T-helper 1 cell treated with Interleukin-12 subunit alpha and Interleukin-12 subunit beta and Interleukin-4 antibody, amounts not matched to agents 30 μg/mL and 1 μg/mL, for 36 hours (primary cell): ENCODE results near the gene CAPN5.

Source experiments
- H3K27ac Mint-ChIP-seq: one replicate; pipeline ENCODE4 v1.8.0; 2021; ENCODE audit warnings: mild to moderate bottlenecking, mixed read lengths
- H3K27me3 Mint-ChIP-seq: one replicate; pipeline ENCODE4 v1.8.0; 2021; ENCODE audit warnings: low read depth, mixed read lengths
- H3K36me3 Mint-ChIP-seq: one replicate; pipeline ENCODE4 v1.8.0; 2021; ENCODE audit warnings: low read depth, mixed read lengths
- H3K4me1 Mint-ChIP-seq: one replicate; pipeline ENCODE4 v1.8.0; 2021; ENCODE audit warnings: low read depth, mixed read lengths
- H3K4me3 Mint-ChIP-seq: one replicate; pipeline ENCODE4 v1.8.0; 2021; ENCODE audit warnings: mild to moderate bottlenecking, moderate library complexity, mixed read lengths
- H3K9me3 Mint-ChIP-seq: one replicate; pipeline ENCODE4 v1.8.0; 2021; ENCODE audit warnings: mixed read lengths

Gene CAPN5

DNA sequence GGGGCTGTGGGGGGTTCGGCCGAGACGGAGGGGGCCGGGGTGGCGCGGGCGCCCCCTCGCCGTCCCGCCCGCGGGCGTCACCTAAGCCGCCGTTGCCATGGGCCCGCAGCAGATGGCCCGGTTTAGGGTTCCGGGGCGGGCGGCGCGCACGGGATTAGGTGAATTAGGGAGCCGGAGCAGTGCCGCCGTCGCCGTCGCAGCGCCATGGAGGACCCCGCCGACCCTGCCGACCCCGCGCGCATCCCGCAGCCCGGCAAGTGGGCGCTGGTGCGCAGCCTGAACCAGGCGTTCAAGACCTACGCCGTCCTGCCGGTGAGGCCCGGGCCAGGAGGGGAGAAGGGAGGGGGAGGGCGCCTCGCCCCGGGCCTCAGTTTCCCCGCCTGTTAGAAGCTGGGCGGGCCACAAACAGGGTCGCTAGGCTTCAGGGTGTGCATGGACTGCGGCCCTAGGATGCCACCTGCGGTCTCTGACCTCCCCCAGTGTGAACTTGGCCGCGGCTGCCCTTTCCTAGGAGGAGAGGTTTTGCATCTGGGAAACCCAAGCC is 71.4 kb downstream of the CAPN5 start:
- no peak overlapping the region for H3K4me3 Mint-ChIP-seq
- H3K27ac Mint-ChIP-seq = no peak overlapping the region
- peaks cover 10% of the 10 kb centered on the region for H3K4me1 Mint-ChIP-seq
- H3K9me3 Mint-ChIP-seq = no peaks in the 10 kb centered on the region
- peaks cover 48% of the 10 kb centered on the region for H3K27me3 Mint-ChIP-seq
- no peaks in the 10 kb centered on the region for H3K36me3 Mint-ChIP-seq

DNA sequence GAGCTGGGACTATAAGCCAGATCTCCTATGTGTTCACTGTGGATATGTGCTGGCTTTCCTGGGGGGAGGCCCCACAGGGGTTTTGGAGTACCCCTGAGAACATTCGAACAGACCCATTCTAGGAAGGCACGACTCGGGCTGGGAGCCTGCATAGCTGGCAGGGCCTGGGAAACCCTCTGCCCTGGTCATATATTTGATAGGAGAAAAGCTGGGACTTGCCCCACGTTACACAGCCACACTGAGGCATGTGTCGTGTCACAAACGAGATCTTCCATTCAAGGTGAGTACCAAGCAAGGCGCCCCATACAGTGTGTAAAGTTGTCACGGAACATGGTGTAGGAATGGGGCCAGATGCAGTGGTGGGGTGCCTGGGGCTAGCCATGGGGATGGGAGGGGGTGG is 72.4 kb downstream of the CAPN5 start:
- no peaks in the 10 kb centered on the region for H3K9me3 Mint-ChIP-seq
- peaks cover 10% of the 10 kb centered on the region for H3K4me1 Mint-ChIP-seq
- peaks cover 47% of the 10 kb centered on the region for H3K27me3 Mint-ChIP-seq
- H3K27ac Mint-ChIP-seq = no peak overlapping the region
- no peak overlapping the region for H3K4me3 Mint-ChIP-seq
- H3K36me3 Mint-ChIP-seq = no peaks in the 10 kb centered on the region

DNA sequence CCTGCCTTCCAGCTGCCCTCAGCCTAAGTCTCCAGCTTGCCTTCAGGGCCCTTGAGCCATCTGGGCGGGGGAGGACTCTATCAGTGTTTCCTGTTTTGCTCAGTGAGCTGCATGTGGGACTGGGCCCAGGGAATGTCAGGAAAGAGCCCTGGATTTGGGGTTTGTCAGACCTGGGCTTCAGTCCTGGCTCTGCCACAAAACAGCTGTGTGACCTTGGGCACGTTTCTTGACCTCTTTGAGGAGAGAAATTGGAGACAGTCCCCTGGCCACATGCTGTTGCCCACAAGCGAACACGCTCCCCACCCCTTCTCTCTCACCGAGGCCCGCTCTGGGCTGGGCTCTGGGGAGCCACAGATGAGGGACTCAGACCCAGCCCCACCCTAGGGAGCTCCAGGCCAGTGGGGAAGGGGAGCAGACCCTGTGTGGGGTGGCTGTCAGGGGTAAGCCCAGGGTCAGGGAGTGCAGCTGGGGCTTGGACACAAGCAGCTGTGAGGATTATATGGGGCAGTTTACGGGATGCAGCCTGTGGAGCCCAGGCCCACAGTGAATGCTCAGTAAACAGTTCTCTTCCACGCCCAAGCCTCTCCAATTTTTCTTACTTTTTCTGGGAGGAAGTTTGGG is 73.6 kb downstream of the CAPN5 start:
- no peak overlapping the region for H3K4me3 Mint-ChIP-seq
- no peak overlapping the region for H3K27ac Mint-ChIP-seq
- peaks cover 47% of the 10 kb centered on the region for H3K27me3 Mint-ChIP-seq
- no peaks in the 10 kb centered on the region for H3K9me3 Mint-ChIP-seq
- no peaks in the 10 kb centered on the region for H3K36me3 Mint-ChIP-seq
- peaks cover 10% of the 10 kb centered on the region for H3K4me1 Mint-ChIP-seq

DNA sequence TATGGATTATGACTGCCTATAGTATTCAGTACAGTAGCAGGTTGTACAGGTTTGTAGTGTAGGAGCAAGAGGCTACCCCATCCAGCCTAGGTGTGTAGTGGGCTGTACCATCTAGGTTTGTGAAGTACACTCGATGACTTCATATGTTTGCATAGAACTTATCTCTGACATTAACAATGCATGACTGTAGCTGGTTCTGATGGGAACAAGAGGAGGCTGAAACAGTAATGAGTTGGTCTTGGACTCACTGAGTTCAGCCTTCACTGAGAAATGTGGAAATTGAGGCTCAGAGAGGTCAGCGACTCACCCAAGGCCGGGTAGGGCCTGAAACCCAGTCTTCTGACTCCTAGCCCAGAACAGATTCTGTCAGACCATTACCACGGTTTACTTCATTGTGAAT is 74.3 kb downstream of the CAPN5 start:
- Mint-ChIP-seq H3K36me3 (no peaks in the 10 kb centered on the region), H3K27ac (no peak overlapping the region), H3K4me3 (no peak overlapping the region), H3K9me3 (no peaks in the 10 kb centered on the region), H3K27me3 (peaks cover 47% of the 10 kb centered on the region), H3K4me1 (peaks cover 10% of the 10 kb centered on the region)

DNA sequence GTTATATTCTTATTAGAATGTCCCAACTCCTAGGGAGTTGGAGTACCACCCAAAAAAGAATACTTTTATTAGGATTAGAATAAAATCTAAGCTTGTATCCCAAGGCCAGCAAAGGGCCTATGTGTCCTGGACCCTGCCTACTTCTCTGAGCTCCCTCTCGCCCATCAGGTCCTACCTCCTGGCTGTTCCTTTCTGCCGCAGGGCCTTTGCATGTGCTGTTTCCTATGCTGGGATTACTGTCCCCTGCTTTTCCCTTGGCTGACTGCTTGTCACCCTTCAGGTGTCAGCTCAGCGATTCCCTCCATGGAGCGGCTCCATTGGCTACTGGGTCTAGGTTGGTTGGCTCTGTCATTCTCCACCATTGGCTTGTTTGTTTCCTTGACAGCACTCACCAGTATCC is 74.7 kb downstream of the CAPN5 start:
- Mint-ChIP-seq H3K27ac (no peak overlapping the region), H3K36me3 (no peaks in the 10 kb centered on the region), H3K4me1 (peaks cover 9% of the 10 kb centered on the region), H3K27me3 (peaks cover 46% of the 10 kb centered on the region), H3K4me3 (no peak overlapping the region), H3K9me3 (no peaks in the 10 kb centered on the region)

DNA sequence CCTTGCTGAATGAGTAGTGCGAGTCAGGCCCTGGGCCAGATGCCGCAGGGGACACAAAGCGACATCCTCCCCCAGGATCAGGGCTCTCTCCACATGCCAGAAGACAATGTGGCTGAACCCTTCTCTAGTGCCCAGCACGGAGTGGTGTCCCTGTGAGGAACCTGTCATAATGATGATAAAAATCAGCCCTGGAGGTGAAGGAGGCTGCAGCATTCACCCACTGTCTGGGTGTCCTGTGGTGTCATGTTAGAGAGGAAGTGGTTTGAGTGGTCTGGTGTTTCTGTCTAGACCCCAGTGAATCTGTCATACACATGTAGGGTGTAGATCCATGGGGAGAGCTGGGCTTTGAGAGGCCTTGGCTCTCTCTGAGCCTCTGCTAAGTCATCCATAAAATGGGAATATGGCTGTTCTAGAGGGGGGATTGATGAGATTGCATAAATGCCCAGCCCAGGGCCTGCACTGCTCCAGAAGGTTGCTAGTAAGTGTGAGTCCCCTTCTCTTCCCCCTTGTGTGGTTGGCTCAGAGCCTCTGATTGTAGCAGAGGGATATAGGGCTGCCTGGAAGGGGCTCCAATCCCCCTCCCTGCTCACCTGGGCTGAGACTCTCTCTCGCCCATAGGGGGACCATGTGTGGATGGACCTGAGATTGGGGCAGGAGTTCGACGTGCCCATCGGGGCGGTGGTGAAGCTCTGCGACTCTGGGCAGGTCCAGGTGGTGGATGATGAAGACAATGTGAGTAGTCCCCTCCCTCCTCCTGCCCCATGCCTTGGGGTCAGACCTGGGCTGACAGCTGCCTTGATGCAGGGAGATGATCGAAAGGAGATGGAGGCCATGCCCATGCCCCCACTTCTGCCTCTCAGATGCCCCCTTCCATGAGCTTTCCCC is 75.6 kb downstream of the CAPN5 start:
- Mint-ChIP-seq H3K27me3 (peaks cover 38% of the 10 kb centered on the region), H3K9me3 (no peaks in the 10 kb centered on the region), H3K36me3 (no peaks in the 10 kb centered on the region), H3K4me1 (peaks cover 9% of the 10 kb centered on the region), H3K4me3 (peak overlapping the region; percentile 3), H3K27ac (no peak overlapping the region)

DNA sequence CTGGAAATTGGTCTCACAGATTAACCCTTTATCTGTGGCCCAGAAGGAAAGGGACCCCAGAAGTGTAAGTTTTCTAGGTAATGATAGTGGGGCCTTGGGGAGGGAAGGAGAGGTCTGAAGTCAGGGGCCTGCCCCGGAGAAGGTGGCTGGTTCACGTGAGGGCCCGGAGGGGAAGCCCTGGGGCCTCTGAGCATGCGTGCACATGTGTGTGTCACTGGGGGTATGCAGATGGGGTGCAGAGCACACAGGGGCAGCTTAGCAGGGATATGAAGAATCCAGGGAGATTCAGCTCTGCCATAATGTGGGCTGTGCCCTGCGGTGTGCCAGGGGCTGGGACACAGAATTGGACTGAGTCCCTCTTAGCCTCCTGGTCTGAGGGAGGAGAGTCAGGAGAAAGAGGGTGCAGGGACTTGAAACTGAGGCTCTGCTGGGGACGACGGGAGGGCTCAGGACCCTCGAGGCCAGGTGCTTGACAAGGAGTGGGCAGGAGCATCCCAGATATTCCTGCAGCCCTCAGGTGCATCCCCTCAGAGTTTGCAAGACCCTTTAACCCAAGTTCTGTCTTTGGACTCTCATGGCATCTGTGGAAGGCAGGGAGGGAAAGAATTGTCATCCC is 76.7 kb downstream of the CAPN5 start:
- Mint-ChIP-seq H3K4me1 (peaks cover 14% of the 10 kb centered on the region), H3K27me3 (peaks cover 37% of the 10 kb centered on the region), H3K27ac (no peak overlapping the region), H3K36me3 (no peaks in the 10 kb centered on the region), H3K4me3 (no peak overlapping the region), H3K9me3 (no peaks in the 10 kb centered on the region)

DNA sequence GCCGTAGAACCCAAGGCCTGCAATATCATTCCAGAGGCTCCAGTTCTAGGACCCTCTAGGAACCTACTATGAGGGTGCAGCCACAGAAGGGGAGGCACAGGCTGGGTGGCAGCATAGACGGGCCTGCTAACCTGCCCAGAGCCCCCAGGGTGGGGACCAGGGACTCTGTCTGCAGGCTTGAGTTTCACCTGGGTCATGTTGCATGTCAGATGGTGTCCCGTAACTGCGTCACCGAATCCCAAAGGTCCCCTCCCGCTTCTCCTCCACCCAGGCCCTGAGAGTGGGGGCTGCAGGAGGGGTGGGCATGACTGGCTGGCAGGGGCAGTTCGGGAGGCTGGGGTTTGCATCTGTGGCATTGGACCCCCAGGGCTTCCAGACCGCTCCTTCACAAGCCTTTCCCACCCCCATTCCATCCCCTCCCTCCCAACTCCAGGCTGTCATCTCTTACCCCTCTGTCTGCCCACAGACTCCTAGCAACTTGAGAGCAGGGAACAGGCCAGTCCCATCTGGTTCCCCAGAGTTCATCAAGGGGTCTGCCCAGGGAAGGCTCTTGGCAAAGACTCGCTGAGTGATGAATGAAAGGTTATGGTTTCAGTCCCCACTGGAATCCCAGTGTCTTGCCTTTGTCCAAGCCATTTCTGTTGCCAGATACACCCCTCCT is 77.6 kb downstream of the CAPN5 start:
- Mint-ChIP-seq H3K9me3 (no peaks in the 10 kb centered on the region), H3K27ac (no peak overlapping the region), H3K27me3 (peaks cover 28% of the 10 kb centered on the region), H3K4me3 (no peak overlapping the region), H3K36me3 (no peaks in the 10 kb centered on the region), H3K4me1 (peaks cover 14% of the 10 kb centered on the region)

DNA sequence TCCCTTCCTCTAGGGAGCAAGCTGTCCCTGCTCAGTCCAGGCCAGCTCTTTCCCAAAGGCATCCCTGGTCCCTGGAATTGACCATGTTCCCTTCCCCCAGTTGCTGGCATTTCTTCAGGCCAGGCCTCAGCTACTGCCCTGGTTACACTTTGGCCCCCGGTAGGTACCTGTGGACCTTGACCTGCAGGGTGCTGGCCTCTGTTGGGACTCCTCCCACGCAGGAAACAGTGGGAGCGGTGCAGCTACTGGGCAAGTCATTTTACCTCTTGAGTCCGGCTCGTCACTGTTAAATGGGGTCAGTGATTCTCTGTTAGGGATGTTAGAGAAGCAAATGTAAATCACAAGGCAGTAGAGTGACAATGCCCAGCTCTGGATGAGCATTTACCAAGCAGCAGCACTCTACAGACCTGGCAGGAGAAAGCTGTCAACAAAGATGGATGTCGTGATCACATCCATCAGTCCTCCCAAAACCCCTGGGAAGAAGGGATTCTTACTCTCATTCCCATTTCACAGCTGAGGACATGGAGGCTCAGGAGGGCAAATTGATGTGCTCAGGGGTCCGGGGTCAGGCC is 78.2 kb downstream of the CAPN5 start:
- Mint-ChIP-seq H3K9me3 (no peaks in the 10 kb centered on the region), H3K36me3 (no peaks in the 10 kb centered on the region), H3K4me3 (no peak overlapping the region), H3K27ac (no peak overlapping the region), H3K27me3 (peaks cover 22% of the 10 kb centered on the region), H3K4me1 (peaks cover 14% of the 10 kb centered on the region)

DNA sequence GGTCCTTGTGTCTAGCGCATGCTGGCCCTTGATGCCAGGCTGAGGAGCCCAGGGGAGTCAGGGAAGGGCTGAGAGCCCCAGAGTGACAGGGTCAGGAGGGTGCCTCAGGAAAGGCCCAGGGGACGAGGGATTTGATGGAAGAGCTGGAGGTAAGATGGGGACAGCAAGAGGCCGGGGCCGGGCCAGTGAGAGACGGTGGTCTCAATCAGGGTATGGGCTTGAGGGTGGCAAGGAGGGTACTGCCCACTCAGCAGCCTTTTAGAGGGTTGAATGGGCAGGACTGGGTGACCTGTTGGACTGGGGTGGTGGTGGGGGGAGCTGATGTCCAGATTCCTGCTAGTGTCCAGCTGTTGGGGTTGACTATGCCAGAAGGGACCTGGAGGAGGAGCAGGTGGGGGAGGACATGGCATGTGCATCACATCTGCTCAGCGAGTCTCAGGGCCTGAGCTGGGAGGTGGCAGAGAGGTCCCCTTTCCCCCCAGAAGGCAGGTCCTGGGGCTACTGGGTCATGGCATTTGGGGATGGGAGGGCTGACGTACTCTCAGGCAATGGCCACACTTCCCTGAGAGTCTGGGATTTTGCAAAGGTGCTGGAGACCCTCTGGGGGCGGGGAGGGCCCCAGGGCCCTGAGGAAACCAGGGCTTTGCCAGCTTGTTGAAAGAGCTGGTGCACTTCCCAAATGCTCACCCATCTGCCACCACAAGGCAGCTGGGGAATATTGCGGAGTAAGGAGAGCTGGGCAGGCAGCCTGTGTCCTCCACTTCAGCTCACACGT is 79.7 kb downstream of the CAPN5 start:
- H3K36me3 Mint-ChIP-seq = no peaks in the 10 kb centered on the region
- peaks cover 18% of the 10 kb centered on the region for H3K4me1 Mint-ChIP-seq
- no peak overlapping the region for H3K4me3 Mint-ChIP-seq
- H3K27me3 Mint-ChIP-seq = peaks cover 21% of the 10 kb centered on the region
- no peaks in the 10 kb centered on the region for H3K9me3 Mint-ChIP-seq
- H3K27ac Mint-ChIP-seq = no peak overlapping the region

DNA sequence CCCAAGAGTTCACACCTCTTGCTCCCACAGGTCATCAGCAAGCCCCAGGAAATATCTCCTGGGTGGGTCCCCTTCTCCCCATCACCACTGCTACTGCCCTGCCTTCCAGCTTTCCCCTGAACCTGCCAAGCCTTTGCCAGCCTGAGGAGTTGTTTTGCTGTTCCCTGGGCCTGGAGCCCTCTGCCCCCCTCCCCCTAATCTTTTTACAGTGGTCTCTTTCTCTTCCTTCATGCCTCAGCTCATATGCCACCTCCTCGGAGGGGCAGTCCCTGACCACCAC is 80.2 kb downstream of the CAPN5 start:
- H3K27me3 Mint-ChIP-seq = peaks cover 18% of the 10 kb centered on the region
- no peaks in the 10 kb centered on the region for H3K36me3 Mint-ChIP-seq
- no peak overlapping the region for H3K27ac Mint-ChIP-seq
- H3K9me3 Mint-ChIP-seq = no peaks in the 10 kb centered on the region
- peaks cover 20% of the 10 kb centered on the region for H3K4me1 Mint-ChIP-seq
- no peak overlapping the region for H3K4me3 Mint-ChIP-seq

DNA sequence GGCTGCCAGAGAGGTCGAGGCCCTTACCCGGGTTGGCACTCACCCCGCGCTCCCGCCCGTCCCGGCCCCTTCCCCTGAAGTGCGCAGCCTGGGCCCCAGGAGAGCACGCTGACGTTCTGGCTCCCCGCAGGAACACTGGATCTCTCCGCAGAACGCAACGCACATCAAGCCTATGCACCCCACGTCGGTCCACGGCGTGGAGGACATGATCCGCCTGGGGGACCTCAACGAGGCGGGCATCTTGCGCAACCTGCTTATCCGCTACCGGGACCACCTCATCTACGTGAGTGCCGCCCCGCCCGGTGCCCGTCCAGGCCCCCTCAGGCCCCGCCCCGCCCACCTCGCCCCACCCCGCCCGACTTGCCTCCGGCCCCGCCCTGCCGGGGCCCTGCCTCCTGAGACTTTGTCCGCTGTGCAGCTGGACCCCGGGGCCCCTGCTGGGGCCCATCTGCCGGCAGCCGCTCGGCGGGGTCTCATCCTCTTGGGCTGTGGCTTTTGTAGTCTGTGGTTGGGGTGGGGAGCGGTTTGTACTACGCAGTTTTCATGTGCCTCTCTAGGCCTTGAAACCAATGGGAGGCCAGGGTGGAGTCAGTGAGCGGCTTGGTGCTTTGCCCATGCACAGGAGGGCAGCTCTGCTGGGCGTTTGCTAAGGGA is 81.0 kb downstream of the CAPN5 start:
- Mint-ChIP-seq H3K27ac (peak overlapping the region; percentile 43), H3K4me1 (peaks cover 25% of the 10 kb centered on the region), H3K36me3 (no peaks in the 10 kb centered on the region), H3K27me3 (peaks cover 17% of the 10 kb centered on the region), H3K4me3 (peak overlapping the region; percentile 20), H3K9me3 (no peaks in the 10 kb centered on the region)

DNA sequence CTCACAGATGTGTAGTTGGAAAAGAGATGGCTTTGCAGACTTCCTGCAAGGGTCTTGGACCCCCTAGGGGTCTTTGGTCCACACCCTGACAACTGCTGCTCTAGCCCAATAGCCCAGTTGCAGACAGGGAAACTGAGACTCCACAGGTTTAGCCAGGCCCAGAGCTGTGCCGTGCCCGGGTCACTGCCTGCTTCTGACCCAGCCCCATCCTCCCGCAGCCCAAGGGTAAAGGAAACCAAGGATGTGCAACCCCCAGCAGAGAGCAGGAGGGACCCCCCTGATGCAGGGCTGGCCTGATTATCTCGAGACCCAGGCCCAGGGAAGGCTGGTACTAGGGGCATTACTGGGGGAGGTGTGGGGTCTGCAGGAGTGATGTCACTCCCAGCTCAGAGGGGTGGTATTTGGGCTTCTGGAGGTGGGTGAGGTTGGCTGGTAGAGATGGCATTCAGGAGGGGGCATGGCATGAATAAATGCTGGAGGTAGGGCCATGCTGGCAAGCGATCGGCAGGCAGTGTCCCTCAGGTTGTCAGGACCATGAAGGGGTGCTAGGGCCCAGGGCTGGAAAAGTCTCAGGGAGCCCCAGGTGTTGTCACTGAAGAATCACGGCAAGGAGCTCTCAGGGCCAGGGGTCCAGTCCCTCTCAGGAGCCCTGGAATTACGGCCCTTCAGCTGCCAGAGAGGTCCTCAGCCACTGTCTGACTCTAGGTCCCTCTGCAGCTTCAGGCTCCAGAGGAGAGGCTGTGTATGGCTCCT is 82.4 kb downstream of the CAPN5 start:
- Mint-ChIP-seq H3K36me3 (no peaks in the 10 kb centered on the region), H3K4me1 (peaks cover 32% of the 10 kb centered on the region), H3K4me3 (no peak overlapping the region), H3K27me3 (peaks cover 12% of the 10 kb centered on the region), H3K9me3 (no peaks in the 10 kb centered on the region), H3K27ac (no peak overlapping the region)
